ENCODE data around the gene RPTOR. TPM values are rescaled to one million over a fixed set of nuclear protein-coding genes. Genes with fewer than 3 reads are reported as not detected.

Gene RPTOR
- polyA plus RNA-seq, 3 donors from 2014 or later: 1.8 to 10.2 (median 3.8) TPM

DNA sequence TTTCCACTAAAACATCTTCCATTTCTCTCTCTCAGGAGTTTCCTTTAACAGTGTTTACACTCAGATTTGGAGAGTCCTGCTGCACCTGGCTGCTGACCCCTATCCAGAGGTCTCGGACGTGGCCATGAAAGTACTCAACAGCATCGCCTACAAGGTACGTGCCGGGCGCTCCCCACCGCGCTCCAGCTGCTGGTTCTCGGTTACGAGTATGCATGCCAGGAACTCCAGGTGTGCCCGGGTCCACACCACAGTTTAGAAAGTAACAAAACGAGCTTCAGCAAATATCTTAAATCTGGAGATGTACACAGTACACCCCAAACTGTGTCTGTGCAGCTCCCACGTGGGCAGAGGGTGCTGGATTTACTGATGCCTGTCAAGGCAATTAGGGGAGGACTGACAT, 364.1 kb downstream of the RPTOR start:
- Mint-ChIP-seq H3K4me1 (no peaks in the 10 kb centered on the region), H3K9me3 (no peaks in the 10 kb centered on the region), H3K36me3 (peaks cover 6 to 16% (median 12%) of the 10 kb centered on the region in 3 donors), H3K27me3 (ENCODE audit: low read depth in 3 of 3) (peaks cover 0 to 4% (median 1%) of the 10 kb centered on the region in 3 donors), H3K27ac (no peak overlapping the region), H3K4me3 (no peak overlapping the region)
- no peak for DNase-seq

DNA sequence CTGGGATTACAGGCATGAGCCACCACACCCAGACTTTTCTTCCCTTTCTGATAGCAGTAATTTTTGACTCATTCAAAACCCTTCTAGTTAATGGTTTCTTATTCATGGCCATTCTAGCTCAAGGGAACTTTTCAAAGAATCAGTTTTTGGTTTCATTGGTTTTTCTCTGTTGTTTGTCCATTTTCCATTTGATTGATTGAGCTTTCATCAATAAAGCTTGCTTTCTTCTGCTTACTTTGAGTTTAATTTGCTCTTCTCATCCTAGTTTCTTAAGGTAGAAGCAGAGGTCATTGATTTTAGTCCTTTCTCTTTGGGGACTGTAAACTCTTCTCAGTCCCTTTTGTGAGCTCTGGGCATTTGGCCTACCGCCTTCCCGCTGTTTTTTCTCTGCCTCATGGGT, 365.0 kb downstream of the RPTOR start:
- H3K27me3 Mint-ChIP-seq (ENCODE audit: low read depth in 3 of 3): peaks cover 0 to 4% (median 1%) of the 10 kb centered on the region in 3 donors
- no peak overlapping the region for H3K27ac Mint-ChIP-seq
- no peak for DNase-seq
- no peak overlapping the region for H3K4me3 Mint-ChIP-seq
- H3K36me3 Mint-ChIP-seq: peaks cover 9 to 16% (median 12%) of the 10 kb centered on the region in 3 donors
- no peaks in the 10 kb centered on the region for H3K9me3 Mint-ChIP-seq
- H3K4me1 Mint-ChIP-seq: no peaks in the 10 kb centered on the region

DNA sequence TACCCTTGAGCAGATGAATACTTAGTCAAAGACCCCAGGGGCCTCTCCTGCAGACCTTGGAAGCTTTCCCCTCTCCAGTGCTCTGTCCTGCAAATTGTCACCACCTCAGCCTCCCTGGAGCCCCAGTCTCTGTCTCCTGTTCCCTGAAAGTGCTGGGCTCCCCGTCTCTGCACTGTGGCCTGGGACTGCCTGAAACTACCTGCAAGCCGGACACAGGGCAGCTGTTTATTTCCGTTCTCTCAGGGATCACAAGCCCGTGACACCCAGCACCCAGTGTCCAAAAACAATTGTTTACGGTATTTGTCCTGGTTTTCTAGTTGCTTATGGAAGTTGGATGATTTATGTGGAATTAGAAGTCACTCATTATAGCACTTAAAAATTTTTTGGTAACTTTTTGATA, 365.4 kb downstream of the RPTOR start:
- Mint-ChIP-seq H3K4me1 (no peaks in the 10 kb centered on the region), H3K9me3 (no peaks in the 10 kb centered on the region), H3K36me3 (peaks cover 9 to 16% (median 12%) of the 10 kb centered on the region in 3 donors), H3K27ac (no peak overlapping the region), H3K4me3 (no peak overlapping the region), H3K27me3 (ENCODE audit: low read depth in 3 of 3) (peaks cover 0 to 4% (median 1%) of the 10 kb centered on the region in 3 donors)
- DNase-seq: no peak

DNA sequence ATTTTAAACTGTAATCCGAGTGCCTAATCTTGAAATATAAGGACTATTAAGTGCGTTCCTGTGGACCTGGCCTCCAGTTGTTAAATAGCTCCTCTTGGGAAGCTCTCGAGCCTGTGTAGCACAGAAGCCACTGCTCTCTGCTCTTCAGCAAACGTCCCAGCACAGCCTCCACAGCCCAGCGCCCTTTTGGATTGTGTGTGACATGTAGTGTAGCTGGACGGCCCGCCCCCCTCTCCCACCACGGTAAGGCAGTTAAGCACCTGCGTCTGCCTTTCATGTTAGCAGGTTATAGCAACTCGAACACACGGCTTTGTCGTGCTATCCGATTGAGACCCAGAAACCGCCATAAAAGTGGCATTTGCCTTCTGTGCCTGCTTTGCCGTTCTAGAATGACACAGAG, 367.8 kb downstream of the RPTOR start:
- no peak overlapping the region for H3K27ac Mint-ChIP-seq

DNA sequence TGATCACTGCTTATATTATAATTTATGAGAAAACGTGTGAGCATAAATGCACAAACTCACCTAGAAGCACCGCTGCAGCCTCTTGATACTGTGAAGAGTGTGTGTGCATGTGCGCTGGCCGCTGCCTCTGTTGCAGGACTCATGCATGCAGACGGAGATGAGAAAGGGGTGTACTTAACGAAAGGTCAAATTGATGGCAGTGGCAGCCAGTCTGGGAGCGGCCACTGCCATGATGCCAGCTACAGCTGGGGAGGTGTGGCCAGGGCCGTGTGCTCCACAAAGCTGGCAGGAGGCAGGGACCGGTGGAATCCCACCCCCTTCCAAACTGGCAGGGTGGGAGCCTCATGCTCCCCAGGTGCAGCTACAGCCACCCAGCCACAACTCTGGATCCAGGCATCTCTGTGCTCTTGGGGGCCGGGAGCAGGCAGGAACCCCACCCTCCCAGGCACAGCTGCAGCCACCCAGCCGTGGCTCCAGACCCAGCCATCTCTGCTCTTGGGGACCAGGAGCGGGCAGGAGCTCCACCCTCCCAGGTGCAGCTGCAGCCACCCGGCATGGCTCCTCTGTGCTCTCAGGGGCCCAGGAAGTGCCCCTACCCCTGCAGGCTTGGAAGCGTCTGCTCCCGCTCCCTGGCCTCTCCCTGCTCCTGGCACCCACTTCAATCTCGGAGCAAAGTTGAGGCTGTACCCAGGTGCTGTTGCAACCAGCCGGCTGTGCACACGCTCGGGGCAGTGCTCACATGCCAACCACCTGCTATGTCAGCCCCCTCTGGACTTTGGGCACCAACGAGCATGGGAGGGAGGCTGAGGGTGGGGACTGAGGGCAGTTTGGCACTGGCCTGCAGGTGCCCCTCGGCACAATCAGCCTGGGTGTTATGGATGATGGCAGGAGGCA, 369.5 kb downstream of the RPTOR start:
- H3K9me3 Mint-ChIP-seq: no peaks in the 10 kb centered on the region
- H3K4me3 Mint-ChIP-seq: no peak overlapping the region
- peaks cover 12 to 18% (median 12%) of the 10 kb centered on the region in 3 donors for H3K36me3 Mint-ChIP-seq
- H3K4me1 Mint-ChIP-seq: no peaks in the 10 kb centered on the region
- no peak for DNase-seq
- H3K27ac Mint-ChIP-seq: no peak overlapping the region
- peaks cover 0 to 4% (median 2%) of the 10 kb centered on the region in 3 donors for H3K27me3 Mint-ChIP-seq (ENCODE audit: low read depth in 3 of 3)

More for the DNA sequence above, 367.8 kb downstream of the RPTOR start:
- Mint-ChIP-seq H3K27me3 (ENCODE audit: low read depth in 3 of 3) (peaks cover under 1 to 4% (median 4%) of the 10 kb centered on the region in 3 donors), H3K4me1 (no peaks in the 10 kb centered on the region), H3K36me3 (peaks cover 10 to 17% (median 12%) of the 10 kb centered on the region in 3 donors), H3K4me3 (no peak overlapping the region), H3K9me3 (no peaks in the 10 kb centered on the region)
- no peak for DNase-seq

DNA sequence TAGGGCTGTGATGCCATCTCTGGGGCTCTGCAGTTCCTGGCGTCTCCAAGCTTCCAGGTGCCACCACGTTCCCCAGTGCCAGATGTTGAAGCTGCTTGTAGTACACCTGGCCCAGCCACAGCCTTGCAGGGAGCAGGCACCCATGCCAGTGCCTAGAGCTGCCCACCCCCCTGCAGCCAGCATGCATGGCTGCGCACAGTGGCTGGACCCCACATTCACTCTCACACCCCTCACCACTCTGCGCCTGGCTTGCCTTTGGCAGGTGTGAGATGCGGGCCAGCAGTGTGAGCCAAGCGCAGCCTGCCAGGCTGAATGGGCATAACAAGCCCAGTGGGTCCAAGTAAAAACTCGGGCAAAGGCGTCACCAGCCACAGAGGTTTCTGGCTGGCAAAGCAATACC, 371.6 kb downstream of the RPTOR start:
- Mint-ChIP-seq H3K36me3 (peaks cover 3 to 17% (median 6%) of the 10 kb centered on the region in 3 donors), H3K4me3 (no peak overlapping the region), H3K9me3 (no peaks in the 10 kb centered on the region), H3K27ac (no peak overlapping the region), H3K27me3 (ENCODE audit: low read depth in 3 of 3) (peaks cover 0 to 4% (median 0%) of the 10 kb centered on the region in 3 donors), H3K4me1 (no peaks in the 10 kb centered on the region)
- no peak for DNase-seq

DNA sequence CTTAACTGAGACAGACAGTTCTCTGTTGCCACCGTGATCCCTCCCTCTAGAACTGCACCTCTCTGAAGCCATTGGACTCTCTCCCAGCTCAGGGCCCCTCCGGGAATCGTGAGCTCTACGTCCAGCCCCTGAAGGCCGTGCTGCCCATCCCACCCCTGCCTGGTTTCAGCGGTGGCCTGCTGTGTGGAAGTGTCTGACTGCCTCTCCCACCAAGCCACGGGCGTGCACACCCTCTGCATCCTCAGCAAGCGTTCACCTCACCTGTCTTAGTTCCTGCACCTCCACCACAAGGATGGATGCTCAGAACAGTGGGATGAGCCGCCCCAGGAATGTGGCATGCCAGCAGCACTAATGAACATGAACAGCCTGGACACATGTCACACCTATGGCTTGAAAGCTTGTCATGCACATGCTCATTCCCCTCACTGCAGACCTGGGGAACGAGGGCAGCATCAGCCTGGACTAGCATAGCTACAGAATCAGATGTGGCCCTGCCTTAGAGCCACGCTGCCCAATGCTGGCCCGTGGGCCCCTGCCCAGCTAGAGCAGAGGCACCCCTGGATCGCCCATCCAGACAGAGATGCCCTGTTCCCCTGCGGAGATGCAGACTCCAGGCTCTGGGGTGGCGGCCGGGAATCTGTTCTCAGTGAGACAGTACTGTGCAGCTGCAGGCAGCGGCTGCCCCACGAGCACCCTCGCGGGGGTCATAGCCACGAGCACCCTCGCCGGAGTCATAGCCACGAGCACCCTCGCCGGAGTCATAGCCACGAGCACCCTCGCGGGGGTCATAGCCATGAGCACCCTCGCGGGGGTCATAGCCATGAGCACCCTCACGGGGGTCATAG, 373.3 kb downstream of the RPTOR start:
- peaks cover 3 to 12% (median 6%) of the 10 kb centered on the region in 3 donors for H3K36me3 Mint-ChIP-seq
- H3K27ac Mint-ChIP-seq: no peak overlapping the region
- no peak for DNase-seq
- H3K9me3 Mint-ChIP-seq: no peaks in the 10 kb centered on the region
- H3K4me1 Mint-ChIP-seq: no peaks in the 10 kb centered on the region
- peaks cover 0 to 4% (median 1%) of the 10 kb centered on the region in 3 donors for H3K27me3 Mint-ChIP-seq (ENCODE audit: low read depth in 3 of 3)
- no peak overlapping the region for H3K4me3 Mint-ChIP-seq

DNA sequence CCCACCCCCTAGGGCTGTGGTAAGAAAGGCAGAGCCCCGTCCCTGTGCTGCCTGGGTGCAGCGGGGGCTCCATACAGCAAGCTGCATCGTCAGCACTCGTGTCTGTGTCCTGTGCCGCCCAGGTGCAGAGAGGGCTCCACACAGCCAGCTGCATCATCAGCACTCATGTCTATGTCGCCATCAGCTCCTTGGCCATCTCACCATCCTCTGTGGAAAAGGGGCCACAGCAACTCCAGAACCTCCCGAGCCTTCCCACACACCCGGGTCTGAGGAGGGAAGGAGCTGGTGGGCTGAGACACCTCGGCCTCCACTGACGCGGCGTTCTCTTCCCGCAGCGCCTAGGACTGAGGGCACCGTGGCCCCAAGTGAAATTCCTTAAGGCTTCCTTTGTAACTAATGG, 374.1 kb downstream of the RPTOR start:
- no peak overlapping the region for H3K27ac Mint-ChIP-seq

DNA sequence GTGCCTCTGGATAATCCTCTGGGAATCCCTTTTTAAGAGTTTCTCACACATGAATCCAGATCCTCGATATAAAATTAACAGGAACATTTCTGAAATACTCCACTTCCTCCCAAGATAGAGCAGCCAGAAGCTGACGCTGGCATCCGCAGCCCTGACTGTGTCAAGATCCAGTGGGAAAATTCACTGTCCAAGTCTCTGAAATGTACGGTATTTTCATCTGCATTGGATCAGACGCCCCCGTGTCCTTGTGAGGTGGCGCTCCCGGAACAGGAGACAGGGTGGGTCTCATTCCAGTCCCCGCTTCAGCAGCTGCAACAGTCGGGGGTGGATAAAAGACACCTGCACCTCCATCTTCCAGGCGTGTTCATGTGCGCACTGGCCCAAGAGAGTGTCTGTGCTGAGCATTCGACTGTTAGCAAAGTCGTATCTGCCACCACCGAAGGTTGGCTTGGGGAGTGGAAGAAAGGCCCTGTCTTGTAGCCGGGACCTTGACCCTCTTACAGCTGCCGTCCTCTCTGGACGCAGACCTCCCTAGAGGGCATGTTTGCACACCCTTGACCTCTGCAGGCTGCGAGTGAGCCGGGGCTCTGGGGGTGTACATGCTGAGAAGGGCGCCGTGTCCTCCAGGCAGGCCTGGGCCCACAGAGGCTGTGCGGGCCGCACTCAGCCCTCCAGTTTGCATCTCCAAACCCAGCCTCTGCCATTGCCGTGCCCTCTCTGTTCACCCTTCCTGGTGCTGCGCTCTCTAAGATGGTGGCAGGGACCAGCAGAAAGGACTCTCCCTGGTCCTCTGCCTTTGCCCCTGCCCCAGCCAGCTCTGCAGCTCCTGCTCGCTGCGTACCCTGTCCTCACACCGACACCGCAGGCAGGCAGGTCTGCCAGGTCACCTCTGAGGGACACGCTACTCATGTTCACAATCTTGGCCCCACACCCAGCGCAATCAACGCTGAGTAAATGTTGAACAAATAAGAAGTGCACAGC, 375.0 kb downstream of the RPTOR start:
- H3K27ac Mint-ChIP-seq: no peak overlapping the region
- H3K36me3 Mint-ChIP-seq: peaks cover 3 to 10% (median 9%) of the 10 kb centered on the region in 3 donors
- H3K9me3 Mint-ChIP-seq: no peaks in the 10 kb centered on the region

More for the DNA sequence above, 374.1 kb downstream of the RPTOR start:
- no peak for DNase-seq
- no peaks in the 10 kb centered on the region for H3K9me3 Mint-ChIP-seq
- peaks cover 3 to 11% (median 8%) of the 10 kb centered on the region in 3 donors for H3K36me3 Mint-ChIP-seq
- no peak overlapping the region for H3K4me3 Mint-ChIP-seq
- H3K27me3 Mint-ChIP-seq (ENCODE audit: low read depth in 3 of 3): peaks cover 0 to 4% (median 1%) of the 10 kb centered on the region in 3 donors
- no peaks in the 10 kb centered on the region for H3K4me1 Mint-ChIP-seq

DNA sequence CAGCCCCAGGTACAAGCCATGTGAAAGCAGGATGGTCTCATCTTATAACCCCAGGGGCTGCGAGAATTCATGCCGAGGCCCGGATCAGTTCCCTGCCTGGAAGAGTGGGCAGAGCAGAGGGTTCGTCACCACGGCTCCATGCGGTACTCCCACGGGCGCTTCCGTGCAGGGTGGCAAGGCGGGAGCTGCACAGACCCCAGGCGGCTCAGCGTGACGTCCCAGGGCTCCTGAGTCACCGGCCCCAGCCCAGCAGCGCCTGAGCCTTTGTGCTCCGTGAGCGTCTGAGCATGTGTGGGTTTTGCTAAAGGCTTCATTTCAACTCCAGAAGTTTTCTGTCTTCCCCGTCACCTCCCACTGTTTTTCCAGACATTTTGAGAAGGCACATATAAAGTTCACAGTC, 375.8 kb downstream of the RPTOR start:
- H3K27ac Mint-ChIP-seq: no peak overlapping the region
- peaks cover 3 to 10% (median 9%) of the 10 kb centered on the region in 3 donors for H3K36me3 Mint-ChIP-seq
- peaks cover 0 to 4% (median 1%) of the 10 kb centered on the region in 3 donors for H3K27me3 Mint-ChIP-seq (ENCODE audit: low read depth in 3 of 3)
- DNase-seq: no peak
- no peaks in the 10 kb centered on the region for H3K9me3 Mint-ChIP-seq
- no peaks in the 10 kb centered on the region for H3K4me1 Mint-ChIP-seq
- H3K4me3 Mint-ChIP-seq: no peak overlapping the region

More for the DNA sequence above, 375.0 kb downstream of the RPTOR start:
- Mint-ChIP-seq H3K4me3 (no peak overlapping the region), H3K27me3 (ENCODE audit: low read depth in 3 of 3) (peaks cover 0 to 4% (median 1%) of the 10 kb centered on the region in 3 donors), H3K4me1 (no peaks in the 10 kb centered on the region)
- DNase-seq: no peak

DNA sequence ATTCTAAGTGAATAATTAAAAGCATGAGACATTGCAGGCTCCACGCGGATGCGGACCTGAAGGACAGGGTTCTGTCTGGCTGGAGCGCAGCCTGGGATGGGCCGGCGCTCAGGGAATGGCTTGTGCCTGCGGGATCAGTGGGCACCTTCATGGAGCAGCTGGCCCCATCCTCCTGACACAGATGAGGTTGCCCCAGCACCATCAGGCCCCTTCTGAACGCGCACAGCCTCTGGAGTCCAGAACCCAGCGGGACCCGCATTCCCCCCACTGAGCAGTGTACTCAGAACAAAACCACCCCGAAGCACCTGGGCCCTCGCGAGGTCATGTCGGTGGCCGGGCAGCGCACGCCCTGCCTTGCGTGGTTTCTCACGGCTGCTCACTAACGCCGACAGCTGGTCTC, 376.5 kb downstream of the RPTOR start:
- Mint-ChIP-seq H3K9me3 (no peaks in the 10 kb centered on the region), H3K4me1 (no peaks in the 10 kb centered on the region), H3K36me3 (peaks cover 4 to 14% (median 11%) of the 10 kb centered on the region in 3 donors), H3K27ac (no peak overlapping the region), H3K4me3 (no peak overlapping the region), H3K27me3 (ENCODE audit: low read depth in 3 of 3) (peaks cover 1 to 3% (median 2%) of the 10 kb centered on the region in 3 donors)
- no peak for DNase-seq

DNA sequence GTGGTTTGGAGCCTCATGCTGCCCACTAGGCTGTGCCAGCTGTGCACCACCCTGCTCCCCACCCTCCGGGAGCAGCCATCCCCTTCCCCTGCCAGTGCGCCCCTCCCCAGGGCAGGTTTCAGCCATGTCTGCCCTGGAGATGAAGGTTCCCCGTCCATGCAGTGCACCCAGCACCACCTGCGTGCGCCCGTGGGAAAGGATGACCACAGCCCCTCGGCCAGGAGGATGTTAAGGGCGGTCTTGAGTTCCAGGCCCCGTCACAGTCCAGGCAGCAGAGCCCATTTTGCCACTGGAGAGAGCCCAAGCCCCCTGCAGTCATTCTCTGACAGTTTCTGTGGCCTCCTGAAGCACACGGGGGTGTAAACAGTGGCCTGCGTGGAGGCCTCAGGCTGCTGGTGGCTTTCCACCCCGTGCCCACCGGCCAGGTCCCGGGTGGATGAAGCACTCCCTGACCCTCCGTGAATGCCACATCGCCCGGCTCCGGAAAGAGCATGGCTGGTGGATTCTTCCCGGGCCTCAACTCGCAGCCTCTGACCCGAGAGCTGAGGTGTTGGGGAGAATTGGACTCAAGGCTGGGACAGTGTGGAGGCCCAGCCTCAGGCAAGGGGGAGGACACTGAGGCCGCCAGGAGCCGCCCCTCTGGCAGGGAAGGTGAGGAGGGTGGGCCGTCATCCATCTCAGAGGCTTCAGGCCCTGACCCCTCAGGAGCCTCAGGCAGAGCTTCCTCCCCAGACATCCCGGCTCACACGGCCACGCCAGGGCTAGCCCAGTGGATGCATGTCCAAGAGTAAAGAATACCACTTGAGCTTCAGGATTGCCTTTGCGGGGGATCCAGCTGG, 377.3 kb downstream of the RPTOR start:
- no peak for DNase-seq
- Mint-ChIP-seq H3K4me3 (no peak overlapping the region), H3K27ac (no peak overlapping the region), H3K27me3 (ENCODE audit: low read depth in 3 of 3) (peaks cover 0 to 3% (median 1%) of the 10 kb centered on the region in 3 donors), H3K9me3 (no peaks in the 10 kb centered on the region), H3K4me1 (no peaks in the 10 kb centered on the region), H3K36me3 (peaks cover 10 to 18% (median 17%) of the 10 kb centered on the region in 3 donors)

Measured in immature natural killer cell (primary cell).